HFFc6 (cell line): ENCODE measurements around the gene MOB3A. TPM values are rescaled to one million over a fixed set of nuclear protein-coding genes. Genes with fewer than 3 reads are reported as not detected.
"Not testable (repeated sequence)": the region's sequence is repeated elsewhere in the genome, so short reads cannot be mapped to it uniquely, and the experiment has no call there.

Experiments used
- DNase-seq: peaks from one replicate; pipeline ENCODE4 v3.0.0-alpha.2; 2018
- H3K27ac Mint-ChIP-seq: 2 replicates; pipeline ENCODE4 v1.8.0; 2020; ENCODE audit warnings: mild to moderate bottlenecking, mixed read lengths
- H3K27me3 Mint-ChIP-seq: 2 replicates; pipeline ENCODE4 v1.8.0; 2021; ENCODE audit warnings: mild to moderate bottlenecking, moderate library complexity, mixed read lengths; ENCODE audit not compliant: insufficient read depth
- H3K36me3 Mint-ChIP-seq: 2 replicates; pipeline ENCODE4 v1.8.0; 2021; ENCODE audit warnings: low read depth, mixed read lengths
- H3K4me1 Mint-ChIP-seq: 2 replicates; pipeline ENCODE4 v1.8.0; 2020; ENCODE audit warnings: low read depth, mixed read lengths
- H3K4me3 Mint-ChIP-seq: 2 replicates; pipeline ENCODE4 v1.8.0; 2020; ENCODE audit warnings: mild to moderate bottlenecking, moderate library complexity, mixed read lengths
- H3K9me3 Mint-ChIP-seq: 2 replicates; pipeline ENCODE4 v1.8.0; 2020; ENCODE audit warnings: mild to moderate bottlenecking, mixed read lengths
- total RNA-seq, 6 experiments: library from RNA; stranded (reverse); fragmentation: NEBNext Ultra II Directional; extraction: Animal tissue kit (Norgen Biotek cat#: 25700); gene quantifications; 2 replicates in 1 of 6; 3 replicates in 5 of 6; pipeline ENCODE4 v1.2.3, GENCODE V29; 2021
- TF ChIP-seq, protein P1 (sequence below): fragments of 200-600 bp; sonication (generic); IDR thresholded peaks from 2 replicates; pipeline ENCODE4 v1.5.0; 2021; ENCODE audit warnings: antibody characterized with exemption, mild to moderate bottlenecking

MOB3A gene
- total RNA-seq, 6 experiments from 2014 or later = 47.1 to 52.6 (median 51.2) TPM

DNA sequence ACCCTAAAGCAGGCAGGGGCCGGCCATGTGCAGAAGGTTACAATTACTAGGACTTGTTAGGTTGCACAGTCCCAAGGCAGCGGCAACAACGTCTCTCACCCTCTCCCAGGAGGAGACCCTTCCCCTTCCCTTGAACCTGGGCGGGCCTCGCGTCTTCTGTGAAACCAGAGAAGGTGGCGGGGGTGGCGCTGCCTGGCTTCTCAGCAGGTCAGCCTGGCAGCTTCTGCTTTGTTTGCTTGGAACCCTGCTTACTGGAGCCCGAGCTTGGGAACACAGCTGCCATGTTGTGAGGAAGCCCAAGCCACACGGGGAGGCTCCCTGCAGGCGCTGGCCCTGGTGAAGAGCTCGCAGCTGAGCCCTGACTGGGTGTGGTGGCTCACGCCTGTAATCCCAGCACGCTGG is 60.5 kb downstream of the MOB3A start:
- Mint-ChIP-seq H3K36me3 (no peaks in the 10 kb centered on the region), H3K27ac (no peak overlapping the region), H3K9me3 (peaks cover 7% of the 10 kb centered on the region; the same call in 1 of the 2 replicates), H3K4me3 (no peak overlapping the region), H3K4me1 (peaks cover 10% of the 10 kb centered on the region), H3K27me3 (no peaks in the 10 kb centered on the region)
- TF ChIP-seq, protein P1, sequence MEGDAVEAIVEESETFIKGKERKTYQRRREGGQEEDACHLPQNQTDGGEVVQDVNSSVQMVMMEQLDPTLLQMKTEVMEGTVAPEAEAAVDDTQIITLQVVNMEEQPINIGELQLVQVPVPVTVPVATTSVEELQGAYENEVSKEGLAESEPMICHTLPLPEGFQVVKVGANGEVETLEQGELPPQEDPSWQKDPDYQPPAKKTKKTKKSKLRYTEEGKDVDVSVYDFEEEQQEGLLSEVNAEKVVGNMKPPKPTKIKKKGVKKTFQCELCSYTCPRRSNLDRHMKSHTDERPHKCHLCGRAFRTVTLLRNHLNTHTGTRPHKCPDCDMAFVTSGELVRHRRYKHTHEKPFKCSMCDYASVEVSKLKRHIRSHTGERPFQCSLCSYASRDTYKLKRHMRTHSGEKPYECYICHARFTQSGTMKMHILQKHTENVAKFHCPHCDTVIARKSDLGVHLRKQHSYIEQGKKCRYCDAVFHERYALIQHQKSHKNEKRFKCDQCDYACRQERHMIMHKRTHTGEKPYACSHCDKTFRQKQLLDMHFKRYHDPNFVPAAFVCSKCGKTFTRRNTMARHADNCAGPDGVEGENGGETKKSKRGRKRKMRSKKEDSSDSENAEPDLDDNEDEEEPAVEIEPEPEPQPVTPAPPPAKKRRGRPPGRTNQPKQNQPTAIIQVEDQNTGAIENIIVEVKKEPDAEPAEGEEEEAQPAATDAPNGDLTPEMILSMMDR = no peak
- no peak for DNase-seq

- H3K36me3 Mint-ChIP-seq = no peaks in the 10 kb centered on the region
- H3K4me3 Mint-ChIP-seq = no peak overlapping the region
- H3K27ac Mint-ChIP-seq = no peak overlapping the region
- H3K4me1 Mint-ChIP-seq = peaks cover 10% of the 10 kb centered on the region
- TF ChIP-seq, protein P1 = no peak
- H3K9me3 Mint-ChIP-seq = peaks cover 7% of the 10 kb centered on the region; the same call in 1 of the 2 replicates
- DNase-seq = no peak
- H3K27me3 Mint-ChIP-seq = no peaks in the 10 kb centered on the region
These were observed 61.2 kb downstream of the MOB3A start for GRCh38 chr19:2034729-2035589.

GRCh38 chr19:2034253-2034652 is 61.9 kb downstream of the MOB3A start:
- H3K27ac Mint-ChIP-seq, H3K27me3 Mint-ChIP-seq, H3K36me3 Mint-ChIP-seq, DNase-seq, H3K4me3 Mint-ChIP-seq, H3K9me3 Mint-ChIP-seq: not testable (repeated sequence)
- peaks cover 10% of the 10 kb centered on the region for H3K4me1 Mint-ChIP-seq

DNA sequence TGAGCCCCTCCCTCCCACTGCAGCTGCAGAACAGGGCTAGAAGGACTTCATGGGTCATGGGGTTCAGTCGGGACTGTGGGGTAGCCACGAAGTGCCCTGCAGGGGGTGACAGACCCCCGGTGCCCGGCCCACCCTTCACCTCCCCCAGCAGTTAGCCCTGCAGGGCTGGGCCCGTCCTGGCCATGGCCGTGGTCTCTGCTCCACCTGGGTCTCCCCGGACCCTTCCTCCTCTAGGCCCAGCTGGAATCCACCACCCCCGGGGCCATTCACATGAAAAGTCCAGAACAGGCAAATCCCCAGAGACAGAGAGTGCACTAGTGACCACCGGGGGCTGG is 62.3 kb downstream of the MOB3A start:
- no peaks in the 10 kb centered on the region for H3K27me3 Mint-ChIP-seq
- H3K4me3 Mint-ChIP-seq = no peak overlapping the region
- TF ChIP-seq, protein P1 = no peak
- peaks cover 7% of the 10 kb centered on the region; the same call in 1 of the 2 replicates for H3K9me3 Mint-ChIP-seq
- H3K36me3 Mint-ChIP-seq = no peaks in the 10 kb centered on the region
- H3K27ac Mint-ChIP-seq = no peak overlapping the region
- peaks cover 12% of the 10 kb centered on the region for H3K4me1 Mint-ChIP-seq
- no peak for DNase-seq

DNA sequence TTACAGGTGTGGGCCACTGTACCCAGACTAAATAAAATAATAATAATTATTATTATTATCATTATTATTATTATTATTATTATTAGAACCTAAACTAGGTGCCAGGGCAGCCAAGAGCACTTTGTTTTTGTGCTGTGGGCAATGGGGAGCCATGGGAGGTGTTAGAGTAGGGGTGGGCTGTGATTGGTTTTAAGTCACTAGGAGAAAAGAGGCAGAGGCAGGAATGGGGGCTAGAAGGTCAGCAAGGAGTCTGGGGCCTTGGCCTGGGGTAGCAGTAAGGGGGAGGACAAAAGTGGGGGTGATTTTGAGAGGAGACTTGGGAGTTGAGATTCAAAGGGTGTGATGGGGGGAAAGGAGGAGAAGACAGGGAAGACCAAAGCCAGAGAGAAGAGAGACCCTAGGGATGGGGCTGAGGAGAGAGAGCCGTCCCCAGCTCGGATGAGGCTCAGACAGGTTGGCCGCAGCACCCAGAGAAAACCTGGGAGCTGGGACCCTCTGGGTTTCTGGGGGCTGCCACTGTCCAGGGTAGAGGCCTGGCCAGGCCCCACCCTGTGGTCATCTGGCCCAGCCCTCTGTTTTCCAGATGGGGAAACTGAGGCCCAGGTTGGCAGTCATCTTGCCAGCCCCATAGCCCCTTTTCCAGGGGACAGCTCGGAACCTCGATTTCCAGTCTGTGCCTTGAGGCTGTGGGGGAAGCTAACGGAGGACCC is 62.9 kb downstream of the MOB3A start:
- peaks cover 7% of the 10 kb centered on the region; the same call in 1 of the 2 replicates for H3K9me3 Mint-ChIP-seq
- DNase-seq = no peak
- H3K4me1 Mint-ChIP-seq = peaks cover 17% of the 10 kb centered on the region
- H3K27ac Mint-ChIP-seq = no peak overlapping the region
- no peaks in the 10 kb centered on the region; the same call in 1 of the 2 replicates for H3K27me3 Mint-ChIP-seq
- H3K4me3 Mint-ChIP-seq = no peak overlapping the region
- TF ChIP-seq, protein P1 = no peak
- no peaks in the 10 kb centered on the region for H3K36me3 Mint-ChIP-seq
